ENCODE measurements around the gene PTPRU. TPM values are rescaled to one million over a fixed set of nuclear protein-coding genes. Genes with fewer than 3 reads are reported as not detected.
"Not testable (repeated sequence)": the region's sequence is repeated elsewhere in the genome, so short reads cannot be mapped to it uniquely, and the experiment has no call there.

Gene PTPRU
- total and polyA plus RNA-seq, 2 experiments from 2014 or later, result 23.2 to 89.7 TPM

DNA sequence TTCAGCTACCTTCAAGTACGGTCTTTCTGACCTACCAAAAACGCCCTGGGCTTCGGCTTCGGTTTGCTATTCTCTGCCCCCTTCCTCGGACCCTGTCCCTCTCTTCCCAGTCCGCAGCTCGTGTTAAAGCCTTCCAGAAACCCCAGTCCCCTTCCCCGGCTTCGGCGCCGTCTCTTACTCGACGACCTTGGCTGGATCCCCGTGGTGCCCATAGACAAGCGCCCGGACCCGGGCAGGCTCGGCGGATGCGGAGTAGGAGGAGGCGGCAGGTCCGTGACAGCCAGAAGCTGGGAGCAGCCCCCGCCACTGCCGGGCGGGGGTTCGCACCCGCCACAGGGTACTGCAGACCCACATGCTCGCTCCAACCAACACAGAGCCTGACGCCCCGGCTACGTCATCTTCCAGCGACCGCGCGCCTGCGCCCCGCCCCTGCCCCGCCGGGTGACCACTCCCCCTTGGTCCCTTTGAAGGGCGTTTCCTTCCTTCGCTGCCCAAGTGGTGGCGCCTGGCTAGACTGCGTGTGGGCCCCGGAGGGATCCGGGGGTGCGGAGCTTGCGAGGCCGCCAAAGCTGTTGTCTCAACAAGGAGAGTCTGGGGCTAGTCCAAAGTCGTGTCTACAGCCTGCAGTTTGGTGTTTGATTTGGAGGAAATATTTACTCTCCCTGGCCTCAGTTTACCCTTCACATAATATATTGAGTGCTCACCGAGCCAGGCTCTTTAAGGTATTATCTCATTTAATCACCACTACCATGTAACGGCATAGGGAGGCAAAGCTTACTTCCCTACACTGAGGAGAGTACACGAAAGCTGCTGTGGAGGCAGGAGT lies 5.6 kb upstream of the PTPRU start, which contains the start of gene MECR:
Gene MECR (minus strand): TSS at position 382 of the 826 bp plus-strand sequence. CDS start 28 bp downstream, at position 354.
- Histone ChIP-seq H3K27ac (no peak within 1 kb of the TSS), H3K9me3 (ENCODE audit: low read depth) (no peaks in the 10 kb centered on the region), H3K36me3 (no peaks in the 10 kb centered on the region), H3K4me3 (peak within 1 kb of the TSS; percentile 69), H3K27me3 (peaks cover 10% of the 10 kb centered on the region), H3K4me1 (ENCODE audit: low read depth) (no peaks in the 10 kb centered on the region)
- TF ChIP-seq CTCF (IDR thresholded peaks at IDR 0.05; ENCODE audit: low read depth, low read length), result peak; percentile 22
- peak; percentile 94 to 95 for DNase-seq (ENCODE audit: low read depth in 1 of 2, low spot score in 1 of 2)

DNA sequence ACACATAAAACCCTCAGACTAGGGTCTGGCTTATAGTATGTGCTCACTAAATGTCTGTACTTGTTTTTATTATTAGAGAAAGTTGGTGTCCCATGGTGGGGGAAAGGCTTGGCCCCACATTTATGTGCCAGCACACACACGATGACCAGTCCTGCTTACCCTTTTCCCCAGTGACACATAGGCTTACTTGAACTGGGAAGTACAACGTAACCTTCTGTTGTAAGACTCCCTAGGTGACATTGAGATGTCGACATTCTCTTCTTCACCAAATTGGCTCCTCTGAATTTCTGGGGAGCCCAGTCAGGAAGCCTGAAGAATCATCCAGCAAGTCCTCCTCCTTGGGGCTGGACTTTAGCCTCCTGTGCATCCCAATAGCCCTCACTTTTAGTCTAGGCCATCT lies 3.9 kb upstream of the PTPRU start:
- Histone ChIP-seq H3K4me3 (no peak overlapping the region), H3K36me3 (no peaks in the 10 kb centered on the region), H3K9me3 (ENCODE audit: low read depth) (no peaks in the 10 kb centered on the region), H3K27me3 (peaks cover 17% of the 10 kb centered on the region), H3K27ac (no peak overlapping the region), H3K4me1 (ENCODE audit: low read depth) (no peaks in the 10 kb centered on the region)
- no peak for DNase-seq (ENCODE audit: low read depth in 1 of 2, low spot score in 1 of 2)
- TF ChIP-seq CTCF (IDR thresholded peaks at IDR 0.05; ENCODE audit: low read depth, low read length), result no peak

DNA sequence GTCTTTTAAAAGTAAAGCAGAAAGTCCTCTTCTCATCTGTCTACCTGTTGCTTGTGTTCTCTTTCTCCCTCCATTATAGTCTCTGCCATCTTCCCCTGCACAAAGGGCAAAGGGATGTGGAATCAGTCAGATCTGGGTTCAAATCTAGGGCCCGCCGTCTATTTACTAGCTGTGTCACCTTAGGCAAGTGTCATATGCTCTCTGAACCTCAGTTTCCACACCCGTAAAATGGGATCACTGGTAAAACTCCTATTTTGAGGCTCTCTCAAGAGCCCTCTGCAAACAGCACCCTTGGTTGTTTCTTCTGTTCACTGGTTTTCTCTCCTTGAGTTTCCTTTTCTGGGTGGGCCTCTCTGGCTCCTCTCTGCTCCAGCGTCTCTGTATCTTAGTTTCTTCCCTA lies 2.6 kb upstream of the PTPRU start:
- H3K4me3 ChIP-seq, result no peak overlapping the region
- no peaks in the 10 kb centered on the region for H3K4me1 ChIP-seq (ENCODE audit: low read depth)
- TF ChIP-seq CTCF (IDR thresholded peaks at IDR 0.05; ENCODE audit: low read depth, low read length), result no peak
- DNase-seq (ENCODE audit: low read depth in 1 of 2, low spot score in 1 of 2), result no peak
- no peak overlapping the region for H3K27ac ChIP-seq
- H3K9me3 ChIP-seq (ENCODE audit: low read depth), result no peaks in the 10 kb centered on the region
- peaks cover 17% of the 10 kb centered on the region for H3K27me3 ChIP-seq
- no peaks in the 10 kb centered on the region for H3K36me3 ChIP-seq

- H3K27ac ChIP-seq, result no peak overlapping the region
- no peak for TF ChIP-seq CTCF (IDR thresholded peaks at IDR 0.05; ENCODE audit: low read depth, low read length)
- H3K4me1 ChIP-seq (ENCODE audit: low read depth), result no peaks in the 10 kb centered on the region
- peaks cover 17% of the 10 kb centered on the region for H3K27me3 ChIP-seq
- DNase-seq (ENCODE audit: low read depth in 1 of 2, low spot score in 1 of 2), result no peak
- no peaks in the 10 kb centered on the region for H3K9me3 ChIP-seq (ENCODE audit: low read depth)
- no peaks in the 10 kb centered on the region for H3K36me3 ChIP-seq
- no peak overlapping the region for H3K4me3 ChIP-seq
These were observed 1.9 kb upstream of the PTPRU start for GRCh38 chr1:29234471-29234870.

- not testable (repeated sequence) for H3K27ac ChIP-seq; H3K4me1 ChIP-seq (ENCODE audit: low read depth); H3K9me3 ChIP-seq (ENCODE audit: low read depth); H3K4me3 ChIP-seq; DNase-seq (ENCODE audit: low read depth in 1 of 2, low spot score in 1 of 2); H3K36me3 ChIP-seq
- H3K27me3 ChIP-seq, result peaks cover 17% of the 10 kb centered on the region
These were observed 1.4 kb upstream of the PTPRU start for GRCh38 chr1:29234881-29235280.

DNA sequence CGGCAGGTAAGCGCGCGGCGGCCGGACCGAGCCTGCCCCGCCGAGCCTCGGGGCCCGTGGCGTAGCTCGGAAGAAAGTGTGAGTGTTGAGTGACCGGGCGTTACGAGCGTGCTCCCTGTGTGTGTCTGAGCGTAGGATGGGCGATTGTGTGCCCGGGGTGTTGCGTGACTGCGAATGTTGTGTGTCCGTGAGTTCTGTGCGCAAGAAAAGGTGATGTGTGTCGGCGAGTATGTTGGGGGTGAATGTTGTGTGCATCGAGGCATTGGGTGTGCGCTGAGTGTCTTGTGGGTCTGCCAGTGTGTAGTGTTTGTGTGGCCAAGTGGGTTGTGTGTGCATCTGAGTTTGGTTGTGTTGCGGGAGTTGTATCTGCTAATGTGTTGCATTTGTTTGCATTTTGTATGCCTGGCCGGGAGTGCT lies 398 bp downstream of the PTPRU start:
- H3K27ac ChIP-seq, result no peak overlapping the region
- peak overlapping the region; percentile 64 for H3K4me3 ChIP-seq
- peaks cover 5% of the 10 kb centered on the region for H3K4me1 ChIP-seq (ENCODE audit: low read depth)
- no peaks in the 10 kb centered on the region for H3K9me3 ChIP-seq (ENCODE audit: low read depth)
- no peak for DNase-seq (ENCODE audit: low read depth in 1 of 2, low spot score in 1 of 2)
- TF ChIP-seq CTCF (IDR thresholded peaks at IDR 0.05; ENCODE audit: low read depth, low read length), result no peak
- H3K27me3 ChIP-seq, result peaks cover 17% of the 10 kb centered on the region
- H3K36me3 ChIP-seq, result no peaks in the 10 kb centered on the region

All from cardiac muscle cell (in vitro differentiated cells and primary cell).